ENCODE measurements around the gene SEC22C. TPM values are rescaled to one million over a fixed set of nuclear protein-coding genes. Genes with fewer than 3 reads are reported as not detected.

Gene SEC22C
- total RNA-seq, 6 experiments from 2014 or later = 11.3 to 23.6 (median 13.8) TPM

GRCh38 chr3:42610976-42611375 lies 29.2 kb upstream of the SEC22C start:
- 58% methylated on average over 1 of the region's 1 CpG for WGBS (ENCODE audit: insufficient coverage, low coverage, low lambda C conversion rate, missing lambda C conversion rate)
- Histone ChIP-seq H3K4me1 (peaks cover 0 to 25% (median 5%) of the 10 kb centered on the region in 4 donors), H3K27ac (no peak overlapping the region), H3K27me3 (no peaks in the 10 kb centered on the region), H3K36me3 (no peaks in the 10 kb centered on the region), H3K4me3 (no peak overlapping the region), H3K9me3 (no peaks in the 10 kb centered on the region)
- DNase-seq (no peak), ATAC-seq (no peak)
- TF ChIP-seq POLR2A (IDR thresholded peaks at IDR 0.05) = no peak
- no peak for TF ChIP-seq CTCF (IDR thresholded peaks at IDR 0.05)
- intact Hi-C loops (cut with DNase I) = no loop called here

- Histone ChIP-seq H3K4me1 (peaks cover 0 to 26% (median 7%) of the 10 kb centered on the region in 4 donors), H3K9me3 (no peaks in the 10 kb centered on the region), H3K36me3 (no peaks in the 10 kb centered on the region), H3K27me3 (no peaks in the 10 kb centered on the region), H3K27ac (no peak overlapping the region), H3K4me3 (no peak overlapping the region)
- 77% methylated on average over 5 of the region's 5 CpGs for WGBS (ENCODE audit: insufficient coverage, low coverage, low lambda C conversion rate, missing lambda C conversion rate)
- TF ChIP-seq CTCF (IDR thresholded peaks at IDR 0.05) (no peak), POLR2A (IDR thresholded peaks at IDR 0.05) (no peak)
- intact Hi-C loops (cut with DNase I) = no loop called here
- ATAC-seq (no peak), DNase-seq (no peak)
Measured at GRCh38 chr3:42608581-42608980, 26.8 kb upstream of the SEC22C start.

DNA sequence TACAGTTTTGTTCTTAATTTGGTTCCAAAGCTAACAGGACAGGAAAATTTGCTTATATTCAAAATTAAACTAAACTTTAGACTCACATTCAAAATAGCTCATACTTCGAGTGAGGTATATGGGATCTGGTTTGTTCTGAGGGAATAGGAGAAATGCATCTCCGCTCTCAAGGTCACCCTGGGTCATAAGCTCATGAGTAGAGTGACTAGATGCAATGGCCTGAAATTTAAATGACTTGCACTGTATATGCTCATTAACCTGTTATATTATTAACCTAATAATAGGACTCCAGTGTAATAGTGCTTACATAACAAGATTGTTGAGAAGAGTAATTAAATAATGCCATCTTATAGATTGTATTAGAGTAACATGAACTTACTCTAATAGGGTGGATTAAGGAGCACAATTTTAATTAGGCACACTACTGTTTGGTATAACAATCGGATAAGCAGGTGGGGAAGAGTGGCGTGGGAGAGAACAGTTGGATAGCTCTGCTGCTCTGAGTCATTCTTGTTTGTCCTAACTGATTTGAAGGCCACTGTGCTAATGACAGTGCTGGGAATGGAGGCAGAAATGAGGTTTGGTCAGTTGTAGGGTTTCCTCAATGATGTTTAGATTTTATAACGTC lies 23.9 kb upstream of the SEC22C start:
- Histone ChIP-seq H3K27me3 (no peaks in the 10 kb centered on the region), H3K36me3 (no peaks in the 10 kb centered on the region), H3K27ac (no peak overlapping the region), H3K4me3 (no peak overlapping the region), H3K9me3 (no peaks in the 10 kb centered on the region), H3K4me1 (peaks cover 0 to 33% (median 12%) of the 10 kb centered on the region in 4 donors)
- no peak for TF ChIP-seq POLR2A (IDR thresholded peaks at IDR 0.05)
- TF ChIP-seq CTCF (IDR thresholded peaks at IDR 0.05) = no peak
- peak in 3 of 4 donors; percentile 14 to 75 (median 46) for ATAC-seq
- intact Hi-C loops (cut with DNase I) = no loop called here
- WGBS (ENCODE audit: insufficient coverage, low coverage, low lambda C conversion rate, missing lambda C conversion rate) = 60% methylated on average over 5 of the region's 5 CpGs
- DNase-seq = no peak

DNA sequence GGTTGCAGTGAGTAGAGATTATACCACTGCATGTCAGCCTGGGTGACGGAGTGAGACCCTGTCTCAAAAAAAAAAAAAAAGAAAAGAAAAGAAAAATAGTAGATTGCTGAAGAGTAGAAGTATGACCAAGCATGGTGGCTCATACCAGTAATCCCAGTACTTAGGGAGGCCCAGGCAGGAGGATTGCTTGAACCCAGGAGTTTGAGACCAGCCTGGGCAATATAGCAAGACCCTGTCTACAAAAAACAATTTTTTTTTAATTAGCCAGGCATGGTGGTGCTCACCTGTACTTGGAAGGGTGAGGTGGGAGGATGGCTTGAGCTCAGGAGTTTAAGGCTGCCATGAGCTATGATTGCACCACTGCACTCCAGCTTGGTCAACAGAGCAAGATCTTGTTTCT lies 21.2 kb upstream of the SEC22C start:
- Histone ChIP-seq H3K4me1 (peaks cover 0 to 21% (median 7%) of the 10 kb centered on the region in 4 donors), H3K27me3 (no peaks in the 10 kb centered on the region), H3K4me3 (no peak overlapping the region), H3K27ac (no peak overlapping the region), H3K9me3 (no peaks in the 10 kb centered on the region), H3K36me3 (no peaks in the 10 kb centered on the region)
- intact Hi-C loops (cut with DNase I) = no loop called here
- DNase-seq (no peak), ATAC-seq (no peak)
- WGBS (ENCODE audit: insufficient coverage, low coverage, low lambda C conversion rate, missing lambda C conversion rate) = no CpG with 5 or more reads among the region's 1 CpG
- TF ChIP-seq POLR2A (IDR thresholded peaks at IDR 0.05) (no peak), CTCF (IDR thresholded peaks at IDR 0.05) (no peak)
